Measurements from ENCODE around the gene SFT2D3. TPM values are rescaled to one million over a fixed set of nuclear protein-coding genes. Genes with fewer than 3 reads are reported as not detected.

The SFT2D3 gene, protein sequence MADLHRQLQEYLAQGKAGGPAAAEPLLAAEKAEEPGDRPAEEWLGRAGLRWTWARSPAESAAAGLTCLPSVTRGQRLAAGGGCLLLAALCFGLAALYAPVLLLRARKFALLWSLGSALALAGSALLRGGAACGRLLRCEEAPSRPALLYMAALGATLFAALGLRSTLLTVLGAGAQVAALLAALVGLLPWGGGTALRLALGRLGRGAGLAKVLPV
- total RNA-seq (13.6 and 14.2 TPM in 2 replicates), polyA plus RNA-seq (2.5 and 3.5 TPM in 2 replicates), polyA minus RNA-seq (11.0 and 12.3 TPM in 2 replicates)
- 13.0 TPM for total RNA-seq (2013)

DNA sequence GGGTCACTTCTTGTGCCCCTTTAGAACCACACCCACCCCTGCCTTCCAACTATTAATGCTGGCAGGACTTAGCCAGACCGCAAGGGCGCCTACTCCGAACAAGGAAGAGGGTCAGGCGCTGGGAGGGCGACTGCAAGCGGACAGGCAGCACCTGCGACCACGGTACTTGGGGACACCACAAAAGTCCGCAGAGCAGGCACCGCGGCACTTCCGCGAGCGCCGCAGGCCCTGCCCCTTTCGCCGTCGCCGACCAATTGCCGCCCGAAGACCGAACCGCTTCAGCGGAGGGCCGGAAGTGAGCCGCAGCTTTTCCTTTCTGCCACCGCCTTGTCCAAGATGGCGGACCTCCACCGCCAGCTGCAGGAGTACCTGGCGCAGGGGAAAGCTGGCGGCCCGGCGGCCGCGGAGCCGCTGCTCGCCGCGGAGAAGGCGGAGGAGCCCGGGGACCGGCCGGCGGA is at the start of gene SFT2D3:
TSS of gene SFT2D3 (plus strand) at position 305 of the 458 bp plus-strand sequence. CDS start at position 337, 32 bp downstream.
- peak within 1 kb of the TSS; percentile 88 for H3K4me2 ChIP-seq (replicated peaks; ENCODE audit: low read depth, low read length, poor library complexity, severe bottlenecking)
- Mint-ChIP-seq H3K4me1 (peaks cover 35% of the 10 kb centered on the region), H3K9me3 (ENCODE audit: insufficient read depth) (no peaks in the 10 kb centered on the region), H3K27ac (peak within 1 kb of the TSS; percentile 100), H3K4me3 (peak within 1 kb of the TSS; percentile 98), H3K27me3 (no peaks in the 10 kb centered on the region)
- ATAC-seq (ENCODE audit: low read depth): peak; percentile 74
- H3K79me2 ChIP-seq (ENCODE audit: control insufficient read depth, insufficient read depth, low read length): peaks cover 33% of the 10 kb centered on the region
- TF ChIP-seq, protein P1, sequence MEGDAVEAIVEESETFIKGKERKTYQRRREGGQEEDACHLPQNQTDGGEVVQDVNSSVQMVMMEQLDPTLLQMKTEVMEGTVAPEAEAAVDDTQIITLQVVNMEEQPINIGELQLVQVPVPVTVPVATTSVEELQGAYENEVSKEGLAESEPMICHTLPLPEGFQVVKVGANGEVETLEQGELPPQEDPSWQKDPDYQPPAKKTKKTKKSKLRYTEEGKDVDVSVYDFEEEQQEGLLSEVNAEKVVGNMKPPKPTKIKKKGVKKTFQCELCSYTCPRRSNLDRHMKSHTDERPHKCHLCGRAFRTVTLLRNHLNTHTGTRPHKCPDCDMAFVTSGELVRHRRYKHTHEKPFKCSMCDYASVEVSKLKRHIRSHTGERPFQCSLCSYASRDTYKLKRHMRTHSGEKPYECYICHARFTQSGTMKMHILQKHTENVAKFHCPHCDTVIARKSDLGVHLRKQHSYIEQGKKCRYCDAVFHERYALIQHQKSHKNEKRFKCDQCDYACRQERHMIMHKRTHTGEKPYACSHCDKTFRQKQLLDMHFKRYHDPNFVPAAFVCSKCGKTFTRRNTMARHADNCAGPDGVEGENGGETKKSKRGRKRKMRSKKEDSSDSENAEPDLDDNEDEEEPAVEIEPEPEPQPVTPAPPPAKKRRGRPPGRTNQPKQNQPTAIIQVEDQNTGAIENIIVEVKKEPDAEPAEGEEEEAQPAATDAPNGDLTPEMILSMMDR (IDR thresholded peaks at IDR 0.05): no peak
- no peak for TF ChIP-seq EZH2 (IDR thresholded peaks at IDR 0.05; ENCODE audit: borderline replicate concordance, insufficient read depth, low read depth, low read length, poor library complexity, severe bottlenecking)
- CTCF ChIA-PET: interaction anchor here (0.6 to 4.7 kb wide), 4 partner anchors 51 to 187 kb away, joined by 3 to 36 read pairs (median 6); partner anchors contain the start of gene WDR33
- H3K4me1 ChIP-seq (ENCODE audit: control insufficient read depth in 2 of 2, insufficient read depth in 2 of 2, low read length in 2 of 2): peaks cover 29% of the 10 kb centered on the region in 2 donors
- no peaks in the 10 kb centered on the region for H3K9me3 ChIP-seq (ENCODE audit: control extremely low read depth in 1 of 3, control insufficient read depth in 2 of 3, insufficient read depth in 1 of 3, low read length in 2 of 3)
- WGBS (ENCODE audit: insufficient coverage): under 1% methylated on average over 44 of the region's 44 CpGs
- peaks cover 0 to 20% of the 10 kb centered on the region in 2 experiments for H3K36me3 ChIP-seq (replicated peaks in 1 of 2; ENCODE audit: control extremely low read depth in 1 of 2, control insufficient read depth in 1 of 2, extremely low read depth in 1 of 2, insufficient read depth in 2 of 2, low read length in 1 of 2)
- peaks cover 32% of the 10 kb centered on the region for H4K20me1 ChIP-seq (ENCODE audit: control insufficient read depth, insufficient read depth, low read length, poor library complexity, severe bottlenecking)
- POLR2A ChIA-PET: interaction anchor here (0.6 to 1.3 kb wide), 4 partner anchors 26 to 128 kb away, joined by 4 read pairs; partner anchors contain the start of gene LIMS2
- intact Hi-C loops (cut with micrococcal nuclease): loop anchor here (1.0 to 10.0 kb wide), 10 partner anchors 48 to 616 kb away; partner anchors contain the start of genes IWS1, SAP130, UGGT1 and WDR33
- H3K27me3 ChIP-seq (replicated peaks in 1 of 4; ENCODE audit: control extremely low read depth in 1 of 4, control insufficient read depth in 3 of 4, insufficient read depth in 4 of 4, low read length in 3 of 4): no peaks in the 10 kb centered on the region
- peak within 1 kb of the TSS; percentile 72 for H3K9ac ChIP-seq (ENCODE audit: low read length)
- peak within 1 kb of the TSS; percentile 91 to 95 for H3K27ac ChIP-seq (ENCODE audit: low read length in 2 of 2)
- peak; percentile 95 for DNase-seq
- peak within 1 kb of the TSS; percentile 82 for H2AFZ ChIP-seq (ENCODE audit: insufficient read depth, low read depth, low read length, poor library complexity, severe bottlenecking)
- peak within 1 kb of the TSS; percentile 69 to 84 (median 77) for H3K4me3 ChIP-seq (ENCODE audit: control extremely low read depth in 1 of 5, extremely low read depth in 1 of 5, insufficient read depth in 1 of 5, low read depth in 2 of 5, low read length in 4 of 5)
